ENCODE measurements around the gene SHE. TPM values are rescaled to one million over a fixed set of nuclear protein-coding genes. Genes with fewer than 3 reads are reported as not detected.

Gene SHE
- 10 to 100 TPM; 17.7 to 25.3 TPM for total RNA-seq
- 10 to 100 TPM; 19.5 to 25.3 (median 21.2) TPM for polyA plus RNA-seq (ENCODE audit: insufficient read length in 6 of 6)
- long read RNA-seq, donor 1, full-length matches to known transcripts: 3 of 3 reads
- long read RNA-seq, donor 1, partial matches to known transcripts: 0 of 3 reads
- long read RNA-seq, donor 1, other reads (novel, unspliced or antisense): 0 of 3 reads
- long read RNA-seq, donor 2, full-length matches to known transcripts: 3 of 3 reads
- long read RNA-seq, donor 2, partial matches to known transcripts: 0 of 3 reads
- long read RNA-seq, donor 2, other reads (novel, unspliced or antisense): 0 of 3 reads
- long read RNA-seq, donor 3, full-length matches to known transcripts: 1 of 1 reads
- long read RNA-seq, donor 3, partial matches to known transcripts: 0 of 1 reads
- long read RNA-seq, donor 3, other reads (novel, unspliced or antisense): 0 of 1 reads
- long read RNA-seq, donor 4, partial matches to known transcripts: 1 of 3 reads
- long read RNA-seq, donor 4, other reads (novel, unspliced or antisense): 2 of 3 reads
- long read RNA-seq, donor 5, full-length matches to known transcripts: 1 of 1 reads
- long read RNA-seq, donor 5, partial matches to known transcripts: 0 of 1 reads
- long read RNA-seq, donor 5, other reads (novel, unspliced or antisense): 0 of 1 reads
- long read RNA-seq, donor 6, full-length matches to known transcripts: 3 of 3 reads
- long read RNA-seq, donor 6, partial matches to known transcripts: 0 of 3 reads
- long read RNA-seq, donor 6, other reads (novel, unspliced or antisense): 0 of 3 reads
- long read RNA-seq, donor 7, full-length matches to known transcripts: 4 of 4 reads
- long read RNA-seq, donor 7, partial matches to known transcripts: 0 of 4 reads
- long read RNA-seq, donor 7, other reads (novel, unspliced or antisense): 0 of 4 reads
- long read RNA-seq, donor 8, full-length matches to known transcripts: 2 of 9 reads
- long read RNA-seq, donor 8, partial matches to known transcripts: 7 of 9 reads
- long read RNA-seq, donor 8, other reads (novel, unspliced or antisense): 0 of 9 reads
- long read RNA-seq, donor 9: 0 reads
- long read RNA-seq, donor 10, full-length matches to known transcripts: 2 of 9 reads
- long read RNA-seq, donor 10, partial matches to known transcripts: 3 of 9 reads
- long read RNA-seq, donor 10, other reads (novel, unspliced or antisense): 4 of 9 reads
- long read RNA-seq, donor 11, full-length matches to known transcripts: 1 of 1 reads
- long read RNA-seq, donor 11, partial matches to known transcripts: 0 of 1 reads
- long read RNA-seq, donor 11, other reads (novel, unspliced or antisense): 0 of 1 reads
- long read RNA-seq, donor 12, full-length matches to known transcripts: 4 of 4 reads
- long read RNA-seq, donor 12, partial matches to known transcripts: 0 of 4 reads
- long read RNA-seq, donor 12, other reads (novel, unspliced or antisense): 0 of 4 reads

DNA sequence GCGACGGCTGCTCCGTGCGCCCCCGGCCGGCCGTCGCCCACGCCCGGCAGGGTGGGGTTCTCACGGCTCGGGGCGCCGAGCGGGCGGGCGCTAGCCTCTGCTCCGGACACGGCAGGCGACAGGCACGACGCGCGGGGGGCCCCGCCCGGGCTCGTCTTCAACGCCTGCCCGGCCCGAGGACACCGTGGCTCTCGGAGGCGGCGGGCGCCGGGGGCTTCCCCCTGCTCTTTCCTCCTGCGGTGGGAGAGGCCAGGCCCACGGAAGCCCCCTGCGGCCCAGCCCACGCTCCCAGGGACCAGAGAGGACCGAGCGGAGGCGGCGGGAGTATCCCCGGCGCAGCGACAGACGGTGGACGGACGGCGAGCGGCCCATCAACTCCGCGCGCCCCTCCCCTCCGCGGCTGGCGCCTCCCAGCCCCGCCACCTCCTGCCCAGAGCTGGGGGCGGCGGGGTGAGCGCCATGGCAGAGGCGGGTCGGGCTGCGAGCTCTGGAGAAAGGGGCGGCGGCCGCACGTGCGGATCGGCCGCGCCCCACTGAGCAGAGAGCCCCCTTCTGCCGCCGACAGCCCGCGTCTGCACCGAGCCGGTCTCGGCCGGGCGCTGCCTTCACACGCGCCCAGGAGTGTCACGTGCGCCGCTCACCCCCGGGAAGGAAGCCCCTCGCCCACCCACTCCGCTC lies at the start of gene SHE, which contains the start of gene TDRD10:
Gene SHE, minus strand, starts transcription at position 347 of the 678 bp plus-strand sequence. CDS start 386 bp downstream, outside the sequence.
Gene TDRD10, plus strand, starts transcription at position 154 of the 678 bp plus-strand sequence. CDS start 4,685 bp downstream, outside the sequence.
- Histone ChIP-seq H3K9me3 (peaks cover 0 to 2% of the 10 kb centered on the region in 2 donors), H3K4me3 (peak within 1 kb of the TSS; percentile 37 to 54), H3K27ac (peak within 1 kb of the TSS; percentile 61 to 82), H3K4me1 (peaks cover 0 to 38% of the 10 kb centered on the region in 2 donors), H3K36me3 (peaks cover 0 to 4% of the 10 kb centered on the region in 2 donors), H3K27me3 (peaks cover 0 to 59% of the 10 kb centered on the region in 2 donors)
- intact Hi-C loops (cut with DNase I): no loop called here
- no peak for TF ChIP-seq CTCF (IDR thresholded peaks at IDR 0.05)
- ATAC-seq: peak; percentile 67
- DNase-seq: peak in 2 of 4 donors; percentile 41 to 85

DNA sequence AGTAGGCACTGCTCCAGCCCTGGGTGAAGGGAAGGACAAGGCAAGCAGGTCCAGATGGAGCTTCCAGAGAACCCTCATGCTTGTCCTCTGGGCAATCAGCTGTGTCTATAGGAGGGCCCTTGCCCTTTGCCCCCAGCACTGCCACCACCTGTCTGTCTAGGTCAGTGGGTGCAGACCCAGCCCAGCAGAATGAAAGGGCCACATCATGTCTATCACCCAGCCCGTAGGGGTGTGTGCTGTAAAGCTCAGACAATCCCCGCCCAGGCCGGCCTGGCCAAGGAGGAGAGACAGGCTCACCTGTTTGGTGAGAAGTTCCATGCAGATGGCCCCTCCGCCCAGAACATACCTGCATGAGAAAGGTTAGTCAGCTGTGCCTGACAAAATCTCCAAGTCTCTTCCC lies 49.3 kb upstream of the SHE start:
- Histone ChIP-seq H3K27me3 (no peaks in the 10 kb centered on the region), H3K4me1 (peaks cover 0 to 18% of the 10 kb centered on the region in 2 donors), H3K27ac (no peak overlapping the region), H3K36me3 (peaks cover 5 to 79% of the 10 kb centered on the region in 2 donors), H3K9me3 (no peaks in the 10 kb centered on the region), H3K4me3 (no peak overlapping the region)
- DNase-seq (no peak), ATAC-seq (no peak)
- intact Hi-C loops (cut with DNase I): no loop called here
- no peak for TF ChIP-seq CTCF (IDR thresholded peaks at IDR 0.05)

DNA sequence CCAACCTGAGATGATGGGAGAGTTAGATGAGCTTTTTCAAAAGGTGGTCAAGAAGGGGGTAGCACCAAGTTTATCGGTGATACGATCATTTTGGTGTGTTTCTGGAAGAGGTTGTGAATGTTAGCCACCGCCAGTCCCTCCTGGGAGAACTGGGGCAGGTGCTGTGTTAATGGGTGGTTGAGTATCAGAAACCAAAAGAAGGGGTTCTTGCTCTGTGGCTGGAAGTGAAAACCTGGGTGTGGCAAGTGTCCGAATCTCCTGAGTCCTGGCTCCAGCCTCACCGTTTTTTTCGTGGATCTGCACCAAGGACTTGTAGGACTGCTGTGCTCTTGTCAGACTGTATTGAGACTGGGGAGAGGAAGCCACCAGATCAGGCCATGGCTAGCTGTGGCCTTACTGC lies 48.4 kb upstream of the SHE start:
- Histone ChIP-seq H3K27ac (no peak overlapping the region), H3K27me3 (no peaks in the 10 kb centered on the region), H3K4me1 (peaks cover 0 to 13% of the 10 kb centered on the region in 2 donors), H3K9me3 (no peaks in the 10 kb centered on the region), H3K4me3 (no peak overlapping the region), H3K36me3 (peaks cover 5 to 77% of the 10 kb centered on the region in 2 donors)
- intact Hi-C loops (cut with DNase I): no loop called here
- no peak for TF ChIP-seq CTCF (IDR thresholded peaks at IDR 0.05)
- ATAC-seq (no peak), DNase-seq (no peak)

- Histone ChIP-seq H3K36me3 (peaks cover 5 to 71% of the 10 kb centered on the region in 2 donors), H3K9me3 (no peaks in the 10 kb centered on the region), H3K4me3 (no peak overlapping the region), H3K27me3 (no peaks in the 10 kb centered on the region), H3K4me1 (peaks cover 0 to 13% of the 10 kb centered on the region in 2 donors), H3K27ac (no peak overlapping the region)
- DNase-seq (no peak), ATAC-seq (no peak)
- no peak for TF ChIP-seq CTCF (IDR thresholded peaks at IDR 0.05)
- intact Hi-C loops (cut with DNase I): no loop called here
Observed at GRCh38 chr1:154550070-154550469, 47.9 kb upstream of the SHE start.
